Tibial nerve (tissue), 4 donors: Measurements from ENCODE around the gene IQUB.

Source experiments
- EP300 ChIP-seq, 2 donors: sonication (generic); formaldehyde crosslinking; IDR thresholded peaks; one replicate each; pipeline ENCODE4 v1.6.1; 2017; ENCODE audit warnings: antibody characterized with exemption in 2 of 2, mild to moderate bottlenecking in 1 of 2
- POLR2A ChIP-seq, 2 donors: fragments of 450-650 bp; IDR thresholded peaks; one replicate each; pipeline ENCODE4 v1.6.1; 2017; ENCODE audit warnings: antibody characterized with exemption in 2 of 2, mild to moderate bottlenecking in 2 of 2, moderate library complexity in 2 of 2
- TF ChIP-seq, protein P1 (sequence below), 5 experiments: fragments of 200-600 bp in 3 of 5; fragments of 450-650 bp in 2 of 5; sonication (generic) in 3 of 5; IDR thresholded peaks; one replicate each; pipeline ENCODE4 v1.5.1; 2016 to 2019; ENCODE audit warnings: antibody characterized with exemption in 5 of 5, mild to moderate bottlenecking in 3 of 5, moderate library complexity in 2 of 5

DNA sequence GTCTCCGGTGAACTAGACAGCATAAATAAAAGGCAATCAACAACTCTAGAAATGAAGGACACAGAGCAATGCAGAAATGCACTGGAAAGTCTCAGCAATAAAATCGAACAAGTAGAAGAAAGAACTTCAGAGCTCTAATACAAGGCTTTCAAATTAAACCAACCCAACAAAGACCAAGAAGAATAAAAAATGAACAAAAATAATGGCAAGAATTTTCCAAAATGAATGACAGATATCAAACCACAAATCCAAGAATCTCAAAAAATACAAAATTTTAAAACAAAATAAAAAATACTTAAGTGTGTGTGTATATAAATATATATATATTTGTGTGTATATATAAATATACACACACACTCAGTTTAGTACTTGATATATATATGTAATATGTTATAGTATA, 110.8 kb downstream of the IQUB start:
- TF ChIP-seq, protein P1, sequence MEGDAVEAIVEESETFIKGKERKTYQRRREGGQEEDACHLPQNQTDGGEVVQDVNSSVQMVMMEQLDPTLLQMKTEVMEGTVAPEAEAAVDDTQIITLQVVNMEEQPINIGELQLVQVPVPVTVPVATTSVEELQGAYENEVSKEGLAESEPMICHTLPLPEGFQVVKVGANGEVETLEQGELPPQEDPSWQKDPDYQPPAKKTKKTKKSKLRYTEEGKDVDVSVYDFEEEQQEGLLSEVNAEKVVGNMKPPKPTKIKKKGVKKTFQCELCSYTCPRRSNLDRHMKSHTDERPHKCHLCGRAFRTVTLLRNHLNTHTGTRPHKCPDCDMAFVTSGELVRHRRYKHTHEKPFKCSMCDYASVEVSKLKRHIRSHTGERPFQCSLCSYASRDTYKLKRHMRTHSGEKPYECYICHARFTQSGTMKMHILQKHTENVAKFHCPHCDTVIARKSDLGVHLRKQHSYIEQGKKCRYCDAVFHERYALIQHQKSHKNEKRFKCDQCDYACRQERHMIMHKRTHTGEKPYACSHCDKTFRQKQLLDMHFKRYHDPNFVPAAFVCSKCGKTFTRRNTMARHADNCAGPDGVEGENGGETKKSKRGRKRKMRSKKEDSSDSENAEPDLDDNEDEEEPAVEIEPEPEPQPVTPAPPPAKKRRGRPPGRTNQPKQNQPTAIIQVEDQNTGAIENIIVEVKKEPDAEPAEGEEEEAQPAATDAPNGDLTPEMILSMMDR (IDR thresholded peaks at IDR 0.05), result no peak
- TF ChIP-seq POLR2A (IDR thresholded peaks at IDR 0.05) (no peak), EP300 (IDR thresholded peaks at IDR 0.05) (no peak)
